ENCODE results near the gene ZDHHC21.

The ZDHHC21 gene

DNA sequence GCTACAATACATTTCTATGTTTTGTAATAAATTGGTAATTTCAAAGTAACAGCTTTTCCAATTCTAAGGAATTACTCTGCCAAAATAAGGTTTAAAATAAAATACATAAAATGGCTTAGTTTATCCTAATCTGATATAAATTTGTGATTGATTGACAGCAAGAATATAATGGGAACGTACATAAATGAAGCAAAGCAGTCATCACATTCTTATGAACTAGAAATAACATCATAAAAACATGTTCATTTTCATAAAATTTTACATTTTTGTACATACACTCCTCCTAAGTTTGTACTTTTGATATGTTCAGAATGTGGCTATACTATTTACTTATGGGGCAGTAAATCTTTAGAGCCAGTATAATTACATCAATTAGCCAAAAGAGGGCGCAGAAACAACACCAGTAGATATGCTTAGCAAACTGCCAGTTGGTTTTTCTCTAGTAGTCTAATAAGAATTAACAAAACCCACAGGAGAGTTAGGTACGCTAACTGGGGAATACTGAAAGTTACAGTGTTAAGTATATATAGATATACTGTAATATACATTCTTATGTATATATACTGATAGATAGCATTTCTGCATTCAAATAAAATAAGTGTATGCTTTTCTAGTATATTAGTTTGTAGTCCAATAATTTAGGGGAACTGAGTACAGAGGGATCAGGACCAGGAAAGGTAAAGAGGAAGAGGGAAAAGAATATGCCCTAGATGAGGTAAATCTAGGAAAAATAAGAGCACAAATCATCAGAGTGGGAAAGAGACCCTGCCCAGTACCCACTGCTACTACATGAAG, 76.8 kb downstream of the ZDHHC21 start:
- peak; percentile 72 for DNase-seq (ENCODE audit: low spot score)

DNA sequence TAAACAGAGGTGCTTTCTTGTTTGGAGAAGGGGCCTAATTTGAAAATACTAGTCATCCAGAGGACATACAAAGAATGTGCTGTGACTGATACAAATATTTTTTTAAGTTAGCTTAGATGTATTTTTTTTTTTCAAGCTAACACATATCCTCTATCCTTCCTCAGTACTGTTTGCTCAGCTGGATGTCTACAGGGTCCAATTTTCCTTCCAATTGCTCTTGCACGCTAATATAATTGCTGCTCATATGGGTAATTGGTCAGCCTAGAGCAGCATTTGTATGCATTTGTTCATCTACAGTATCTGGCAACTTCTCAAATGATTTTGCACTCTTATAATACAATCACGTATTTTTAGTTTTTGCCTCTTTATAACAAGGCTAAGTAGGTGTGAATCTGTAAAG, 84.7 kb downstream of the ZDHHC21 start:
- no peak for DNase-seq (ENCODE audit: low spot score)

DNA sequence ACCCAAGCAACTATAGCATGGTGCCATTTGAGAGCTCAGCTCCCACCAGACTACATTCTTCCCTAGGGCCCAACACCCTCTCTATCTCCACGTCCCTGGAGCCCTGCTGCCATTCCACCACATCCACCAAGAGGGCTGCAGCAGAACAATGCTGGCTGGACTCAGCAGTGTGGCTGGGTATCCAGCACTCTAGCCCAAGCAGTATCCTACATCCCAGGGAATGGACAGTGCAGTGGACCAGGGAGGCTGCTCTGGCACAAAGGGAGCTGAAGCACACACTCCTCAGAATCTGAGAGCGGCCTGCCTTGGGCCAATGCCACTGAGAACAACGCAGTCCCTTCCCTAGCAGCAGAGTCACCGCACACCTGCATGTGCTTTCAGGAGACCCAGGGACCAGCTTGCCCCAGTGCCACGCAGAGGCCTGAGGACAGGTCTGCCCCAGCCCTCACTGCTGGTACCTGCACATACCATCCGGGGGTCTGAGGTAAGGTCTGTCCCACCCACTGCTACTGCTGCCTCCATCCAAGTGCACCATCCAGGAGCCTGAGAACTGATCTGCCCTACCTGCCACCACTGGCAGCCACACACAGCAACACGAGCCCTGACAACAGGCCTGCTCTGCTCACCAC, 95.9 kb downstream of the ZDHHC21 start:
- no peak for DNase-seq (ENCODE audit: low spot score)

GRCh38 chr9:14593406-14593805, 99.8 kb downstream of the ZDHHC21 start:
- DNase-seq (ENCODE audit: low spot score): no peak

DNA sequence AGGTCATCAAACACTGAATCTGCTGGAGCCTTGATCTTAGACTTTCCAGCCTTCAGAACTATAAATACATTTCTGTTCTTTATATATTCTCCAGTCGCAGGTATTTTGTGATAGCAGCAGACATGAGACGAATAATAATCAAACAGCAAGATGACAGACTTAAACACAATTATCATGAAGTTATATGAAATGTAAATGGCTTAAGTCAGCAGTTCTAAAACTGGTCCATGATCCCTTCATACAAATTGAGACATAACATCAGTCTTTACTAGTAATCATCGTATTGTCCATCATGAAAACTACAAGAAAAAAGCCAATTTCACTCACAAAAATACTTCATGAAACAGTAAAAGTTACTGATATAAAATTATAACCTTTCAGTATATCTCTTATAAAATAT, 101.8 kb downstream of the ZDHHC21 start:
- DNase-seq (ENCODE audit: low spot score): no peak

DNA sequence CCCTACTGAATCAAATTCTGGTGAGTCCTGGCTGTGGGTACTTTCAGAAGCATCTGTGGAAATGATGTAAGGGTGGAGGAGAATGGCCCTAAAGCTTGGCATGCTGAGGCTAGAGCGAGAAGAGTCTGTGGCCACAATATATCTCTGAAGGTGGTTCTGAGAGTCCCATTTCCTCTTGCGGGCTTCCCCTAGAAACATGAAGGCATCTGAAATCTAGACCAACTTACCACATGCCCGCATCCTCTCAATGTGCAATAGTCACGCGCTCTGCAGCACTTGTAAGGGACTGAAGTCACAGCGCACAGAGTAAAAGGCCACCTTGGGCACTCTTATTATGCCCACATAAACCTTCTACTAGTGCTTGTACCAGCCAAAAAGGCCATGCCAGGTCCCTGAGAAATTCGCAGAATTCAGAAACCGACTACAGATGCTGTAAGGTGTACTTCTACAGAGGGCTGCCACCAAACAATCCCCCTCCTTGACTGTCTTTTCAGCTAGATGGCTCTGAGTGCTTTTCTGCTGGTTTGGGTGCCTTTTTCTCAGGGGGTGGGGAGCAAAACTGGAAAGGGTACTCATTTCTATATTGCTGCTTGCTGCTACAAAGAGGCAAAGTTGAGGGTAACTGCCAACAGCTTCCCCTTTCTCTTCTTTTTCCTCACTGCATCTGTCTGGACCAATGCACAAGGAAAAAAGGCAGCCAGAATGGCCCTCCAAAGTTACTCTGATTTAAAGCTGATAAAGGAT, 107.3 kb downstream of the ZDHHC21 start:
- DNase-seq (ENCODE audit: low spot score): no peak

GRCh38 chr9:14584571-14584970, 108.7 kb downstream of the ZDHHC21 start:
- DNase-seq (ENCODE audit: low spot score): no peak

DNA sequence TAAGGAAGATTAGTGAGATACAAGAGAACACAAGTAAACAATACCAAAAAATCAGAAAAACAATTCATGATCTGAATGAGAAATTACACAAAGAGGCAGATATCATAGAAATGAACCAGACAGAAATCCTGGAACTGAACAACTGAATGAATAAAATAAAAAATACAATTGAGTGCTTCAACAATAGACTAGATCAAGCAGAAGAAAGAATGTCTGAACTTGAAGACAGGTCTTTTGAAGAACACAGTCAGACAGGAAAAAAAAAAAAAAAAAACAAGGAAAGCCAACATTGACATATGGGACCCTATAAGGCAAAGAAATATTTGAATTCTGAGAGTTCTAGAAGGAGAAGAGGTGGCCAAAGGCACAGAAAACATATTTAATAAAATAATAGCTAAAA, 115.2 kb downstream of the ZDHHC21 start:
- DNase-seq (ENCODE audit: low spot score): no peak

DNA sequence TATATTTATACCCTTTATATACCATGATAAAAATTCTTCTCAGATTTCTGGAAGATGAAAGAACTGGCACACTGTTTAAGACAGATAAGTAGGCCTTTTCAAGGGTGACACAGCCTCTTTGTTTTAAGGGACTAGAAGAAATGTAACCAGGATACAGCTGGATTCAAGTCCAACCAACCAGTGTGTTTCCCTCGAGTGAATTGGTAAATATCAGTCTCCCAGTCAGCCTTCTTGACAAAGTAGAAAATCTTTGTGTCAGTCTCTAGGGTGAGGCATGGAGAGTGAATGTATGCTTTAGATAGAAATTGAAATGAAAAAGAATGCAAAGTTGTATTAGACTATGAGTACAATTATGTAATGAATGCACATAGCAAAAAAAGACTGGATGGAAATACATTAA, 119.1 kb downstream of the ZDHHC21 start:
- no peak for DNase-seq (ENCODE audit: low spot score)

DNA sequence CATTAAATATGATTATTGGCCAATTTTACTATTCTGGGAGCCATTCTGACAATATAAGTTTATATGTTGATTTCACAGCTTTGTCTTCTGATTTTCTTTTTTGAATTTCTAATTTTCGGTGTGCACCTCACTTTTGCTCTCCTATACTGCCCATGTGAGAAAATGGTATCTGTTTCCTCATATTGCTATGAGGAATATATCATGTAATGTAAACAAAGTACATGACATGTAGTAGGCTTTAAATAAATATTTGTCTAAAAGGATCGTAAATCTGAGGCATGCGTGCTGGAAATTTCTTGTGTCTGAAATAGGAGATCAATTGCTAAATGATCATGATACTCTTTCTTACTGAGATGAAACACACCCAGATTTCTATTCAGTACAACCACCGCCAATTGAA, 119.9 kb downstream of the ZDHHC21 start:
- no peak for DNase-seq (ENCODE audit: low spot score)

DNA sequence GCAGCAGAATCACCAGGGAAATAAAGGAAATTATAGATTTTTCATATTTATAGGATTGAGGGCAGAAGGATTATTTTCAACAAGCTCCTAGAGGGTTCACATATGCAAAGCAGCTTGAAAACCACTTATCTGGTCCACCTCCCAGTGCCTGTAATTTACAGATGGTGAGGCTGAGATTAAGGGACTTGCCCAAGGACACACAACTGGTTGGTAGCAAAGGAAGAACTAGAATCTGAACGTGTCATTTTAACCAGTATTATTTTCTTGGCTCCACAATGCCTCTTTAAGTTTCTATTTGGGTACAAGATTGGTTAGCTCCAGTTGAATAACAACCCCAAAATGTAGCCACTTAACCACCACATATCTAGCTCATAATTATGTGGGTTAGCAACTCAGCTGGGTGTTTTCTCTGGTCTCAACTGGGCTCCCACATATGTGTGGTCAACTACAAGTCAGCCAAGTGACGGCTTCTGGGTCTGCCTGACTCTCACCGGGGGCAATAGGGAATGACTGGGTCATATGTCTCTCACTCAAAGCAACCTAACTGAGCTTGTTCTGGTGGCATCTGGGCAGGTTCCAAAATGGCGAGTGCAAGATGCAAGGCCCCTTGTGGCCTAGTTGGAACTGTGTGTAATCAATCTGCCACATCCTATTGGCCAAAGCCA, 127.7 kb downstream of the ZDHHC21 start:
- no peak for DNase-seq (ENCODE audit: low spot score)

- no peak for DNase-seq (ENCODE audit: low spot score)
These were observed 129.2 kb downstream of the ZDHHC21 start for GRCh38 chr9:14563902-14564624.

GRCh38 chr9:14561929-14562405, 131.3 kb downstream of the ZDHHC21 start:
- no peak for DNase-seq (ENCODE audit: low spot score)
